HG03439 (cell line): ENCODE data around the gene MIEF2.
"Not testable (repeated sequence)": the region's sequence is repeated elsewhere in the genome, so short reads cannot be mapped to it uniquely, and the experiment has no call there.

Experiments
- ATAC-seq: cut with Tn5 transposase; IDR thresholded peaks from one replicate; pipeline ENCODE4 v1.9.1; 2021; ENCODE audit warnings: mild to moderate bottlenecking, moderate library complexity; ENCODE audit not compliant: unreplicated experiment

Gene MIEF2, protein sequence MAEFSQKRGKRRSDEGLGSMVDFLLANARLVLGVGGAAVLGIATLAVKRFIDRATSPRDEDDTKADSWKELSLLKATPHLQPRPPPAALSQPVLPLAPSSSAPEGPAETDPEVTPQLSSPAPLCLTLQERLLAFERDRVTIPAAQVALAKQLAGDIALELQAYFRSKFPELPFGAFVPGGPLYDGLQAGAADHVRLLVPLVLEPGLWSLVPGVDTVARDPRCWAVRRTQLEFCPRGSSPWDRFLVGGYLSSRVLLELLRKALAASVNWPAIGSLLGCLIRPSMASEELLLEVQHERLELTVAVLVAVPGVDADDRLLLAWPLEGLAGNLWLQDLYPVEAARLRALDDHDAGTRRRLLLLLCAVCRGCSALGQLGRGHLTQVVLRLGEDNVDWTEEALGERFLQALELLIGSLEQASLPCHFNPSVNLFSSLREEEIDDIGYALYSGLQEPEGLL

DNA sequence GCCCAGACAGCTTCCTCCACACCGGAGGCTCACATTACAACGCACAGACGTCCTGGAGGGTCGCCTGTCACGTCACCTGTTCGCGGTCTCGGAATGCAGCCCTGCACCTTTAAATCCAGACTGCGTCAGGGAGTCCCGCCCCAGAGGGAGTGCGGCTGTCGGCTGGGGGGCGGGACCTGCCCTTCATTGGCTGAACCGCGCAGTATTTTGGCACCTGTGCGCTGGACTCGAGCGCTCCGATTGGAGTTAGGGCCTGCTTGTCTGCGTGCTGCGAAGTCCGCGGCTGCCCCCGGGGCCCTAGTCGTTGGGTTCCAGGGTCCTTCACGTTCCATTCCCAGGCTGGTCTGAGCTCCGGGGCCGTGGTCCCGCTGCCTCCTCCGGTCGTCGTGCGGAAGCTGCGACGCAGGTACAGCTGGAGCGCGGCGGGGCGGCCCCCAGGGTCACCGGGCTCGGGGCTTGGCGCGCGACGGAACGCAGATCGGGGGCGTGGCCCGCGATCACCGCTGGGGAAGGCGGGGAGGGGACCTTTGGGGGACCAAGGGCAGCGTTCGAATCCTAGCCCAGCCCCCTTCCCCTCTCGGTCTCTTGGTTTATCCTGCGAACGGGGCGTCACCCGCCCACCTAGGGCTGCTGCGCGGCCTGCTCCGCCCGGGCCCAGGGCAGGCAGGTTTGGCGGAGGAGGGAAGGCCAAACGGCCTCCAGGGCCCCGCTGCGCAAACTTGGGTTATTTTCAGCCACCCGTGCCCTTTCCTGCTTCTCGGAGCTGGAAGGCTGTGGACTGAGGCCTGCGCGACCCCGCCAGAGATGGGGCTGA lies at the start of gene MIEF2:
Gene MIEF2 (plus strand): TSS at position 331 of the 814 bp plus-strand sequence. CDS start 2,059 bp downstream, outside the sequence.
- peak; percentile 67 for ATAC-seq

DNA sequence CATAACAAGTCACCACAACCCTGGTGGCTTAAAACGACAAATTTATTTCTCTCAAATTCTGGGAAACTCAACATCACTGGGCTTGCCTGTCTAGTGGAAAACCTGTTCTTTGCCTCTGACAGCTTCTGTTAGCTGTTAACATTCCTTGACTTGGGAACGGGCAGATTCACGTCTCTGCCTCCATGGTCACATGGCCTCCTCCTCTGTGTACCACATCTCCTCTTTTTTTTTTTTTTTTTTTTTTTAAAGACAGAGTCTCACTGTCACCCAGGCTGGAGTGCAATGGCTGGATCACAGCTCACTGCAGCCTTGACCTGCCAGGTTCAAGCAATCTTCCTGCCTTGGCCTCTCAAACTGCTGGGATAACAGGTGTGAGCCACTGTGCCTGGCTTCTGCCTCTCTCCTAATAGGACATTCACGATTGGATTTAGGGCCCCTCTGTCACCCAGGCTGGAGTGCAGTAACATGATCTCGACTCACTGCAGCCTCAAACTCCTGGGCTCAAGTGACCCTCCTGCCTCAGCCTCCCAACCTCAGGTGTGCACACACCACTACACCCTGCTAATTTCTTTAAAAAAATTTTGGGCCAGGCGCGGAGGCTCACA lies 46.7 kb upstream of the MIEF2 start:
- ATAC-seq = no peak

DNA sequence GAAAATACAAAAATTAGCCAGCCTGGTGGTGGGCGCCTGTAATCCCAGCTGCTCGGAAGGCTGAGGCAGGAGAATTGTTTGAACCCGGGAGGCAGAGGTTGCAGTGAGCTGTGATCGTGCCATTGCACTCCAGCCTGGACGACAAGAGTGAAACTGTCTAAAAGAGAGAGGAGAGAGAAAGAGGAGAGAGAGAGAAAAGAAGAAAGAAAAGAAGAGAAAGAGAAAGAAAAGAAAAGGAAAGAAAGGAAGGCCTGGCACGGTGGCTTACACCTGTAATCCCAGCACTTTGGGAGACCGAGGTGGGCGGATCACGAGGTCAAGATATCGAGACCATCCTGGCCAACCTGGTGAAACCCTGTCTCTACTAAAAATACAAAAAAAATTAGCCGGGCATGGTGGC lies 43.6 kb upstream of the MIEF2 start:
- not testable (repeated sequence) for ATAC-seq

DNA sequence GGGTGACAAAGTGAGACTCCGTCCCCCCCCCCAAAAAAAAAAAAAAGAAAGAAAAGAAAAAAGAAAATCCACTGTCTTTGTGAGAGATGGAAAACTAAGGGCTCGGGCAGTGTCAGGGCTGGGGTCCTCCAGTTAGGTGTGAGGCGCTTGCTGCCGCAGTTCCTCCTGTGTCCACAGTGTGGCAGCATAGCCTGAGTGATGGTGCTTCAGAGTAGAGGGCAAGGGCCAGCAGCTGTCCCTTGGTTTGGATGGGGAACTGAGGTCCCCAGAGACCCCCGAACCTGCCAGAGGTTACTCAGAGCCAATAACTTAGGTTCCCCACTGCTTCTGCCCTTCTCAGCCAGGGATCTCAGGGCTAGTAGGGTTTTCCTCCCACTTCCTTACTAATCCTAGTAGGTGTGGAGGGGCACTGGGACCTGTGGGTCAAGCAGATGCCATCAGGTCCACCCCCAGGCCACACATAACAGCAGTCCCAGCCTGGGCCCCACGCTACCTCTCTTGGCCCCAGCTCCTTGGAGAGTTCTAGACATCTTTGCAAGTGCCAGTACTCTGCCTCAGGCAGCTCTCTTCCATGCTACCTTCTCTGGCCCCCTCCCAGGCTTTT lies 42.9 kb upstream of the MIEF2 start:
- no peak for ATAC-seq

DNA sequence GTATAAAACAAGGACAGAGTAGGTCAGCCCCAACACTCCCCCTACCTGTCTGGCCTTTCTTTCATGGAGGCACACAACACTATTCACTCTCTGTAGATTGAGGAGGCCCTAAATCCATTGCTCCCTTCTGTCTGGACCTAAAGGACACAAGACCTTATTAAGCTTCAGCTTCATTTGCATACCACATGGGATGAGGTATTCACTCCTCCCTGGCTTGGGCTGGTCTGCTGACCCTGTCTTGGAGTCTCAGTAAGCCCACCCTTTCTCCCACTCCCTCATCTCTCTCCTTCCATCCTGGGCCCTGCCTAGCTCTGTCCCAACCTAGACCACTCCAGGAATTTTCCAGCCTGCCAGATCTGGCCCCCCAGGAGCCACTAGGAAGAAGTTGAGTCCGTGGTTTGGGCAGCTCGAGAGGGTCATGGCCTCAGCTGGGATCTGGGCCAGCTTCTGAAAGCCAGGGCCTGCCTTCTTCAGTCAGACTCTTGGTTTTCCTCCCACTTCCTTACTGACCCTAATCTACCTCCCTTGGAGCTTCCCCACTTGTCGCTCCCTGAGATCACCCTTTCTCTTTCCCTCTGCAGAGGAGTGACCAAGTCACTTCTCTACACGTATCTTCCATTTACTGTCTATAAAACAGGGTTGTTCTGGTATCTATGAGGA lies 41.6 kb upstream of the MIEF2 start:
- no peak for ATAC-seq

DNA sequence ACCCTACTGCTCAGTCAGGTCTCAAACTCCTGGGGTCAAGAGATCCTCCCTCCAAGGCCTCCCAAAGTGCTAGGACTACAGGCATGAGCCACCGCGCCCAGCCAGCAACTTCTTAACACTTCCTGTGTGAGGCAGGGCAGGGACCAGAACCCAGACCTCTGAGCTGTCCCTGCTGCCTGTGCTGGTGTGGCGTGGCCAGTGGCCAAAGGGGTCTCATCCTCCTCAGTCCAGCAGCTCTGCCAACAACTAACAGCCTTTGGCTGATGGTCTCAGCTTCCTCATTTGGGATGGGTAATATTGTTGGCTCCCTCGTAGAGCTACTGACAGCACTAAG lies 36.4 kb upstream of the MIEF2 start:
- no peak for ATAC-seq

DNA sequence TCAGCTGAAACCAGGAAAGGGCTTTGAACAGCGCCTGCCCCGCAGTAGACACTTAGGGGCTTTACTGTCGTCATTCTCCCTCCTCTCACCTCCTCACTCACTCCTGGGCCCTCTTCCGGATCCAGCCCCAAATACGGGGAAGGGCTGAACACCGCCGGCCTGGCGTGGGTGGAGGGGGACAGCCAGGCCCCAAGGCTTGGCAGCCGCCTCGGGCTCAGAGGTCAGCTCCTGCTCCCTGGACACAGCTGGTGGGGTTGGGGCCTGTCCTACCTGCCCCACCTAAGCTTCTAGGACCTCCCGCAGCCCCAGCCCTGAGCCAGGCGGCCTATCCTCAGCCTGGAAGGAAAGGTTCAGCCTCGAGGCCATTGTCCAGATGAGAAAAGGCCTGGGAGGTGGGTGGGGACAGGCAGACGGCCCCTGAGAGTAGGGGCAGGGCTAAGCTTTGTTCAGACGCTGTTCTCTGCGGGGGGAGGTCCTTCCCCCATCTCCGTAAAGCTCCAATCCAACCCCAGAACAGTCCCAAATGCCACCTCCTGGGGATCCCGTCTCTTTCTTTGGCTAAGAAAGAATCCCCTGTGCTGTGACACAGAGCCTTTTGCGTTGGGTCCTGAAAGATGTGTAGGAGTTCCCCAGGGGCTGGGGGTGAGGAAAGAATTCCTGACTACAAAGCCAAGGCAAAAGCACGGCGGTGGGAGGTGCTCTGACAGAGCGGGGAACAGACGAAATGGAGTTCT lies 35.9 kb upstream of the MIEF2 start:
- ATAC-seq = no peak

DNA sequence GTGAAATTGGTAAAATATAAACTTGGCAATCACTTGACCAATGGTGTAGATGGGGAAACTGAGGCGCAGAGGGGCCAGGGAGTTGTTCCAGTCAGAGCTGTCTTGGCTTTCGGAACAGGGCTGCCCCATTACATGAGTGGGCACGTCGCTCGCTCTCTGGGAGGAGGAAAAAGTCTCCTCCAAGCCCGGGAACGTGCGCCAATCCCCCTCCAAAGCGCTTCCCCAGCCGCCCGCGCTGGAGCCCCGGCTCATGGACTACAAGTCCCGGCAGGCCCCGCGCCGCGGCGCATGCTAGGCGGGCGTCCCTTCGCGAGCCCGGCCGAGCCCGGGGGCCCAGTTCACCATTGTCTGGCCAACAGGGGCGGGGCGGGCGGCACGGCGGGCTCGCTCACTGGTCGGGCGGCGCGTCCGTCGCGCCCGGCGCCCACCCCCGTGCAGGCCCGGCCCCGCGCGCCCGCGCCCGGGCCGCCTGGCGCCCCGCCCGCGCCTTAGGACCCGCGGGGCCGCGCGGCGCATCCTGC lies 35.3 kb upstream of the MIEF2 start, which contains the start of gene LLGL1:
Gene LLGL1 (plus strand): TSS at position 515 of the 521 bp plus-strand sequence. CDS start 48 bp downstream, outside the sequence.
- peak; percentile 81 for ATAC-seq

DNA sequence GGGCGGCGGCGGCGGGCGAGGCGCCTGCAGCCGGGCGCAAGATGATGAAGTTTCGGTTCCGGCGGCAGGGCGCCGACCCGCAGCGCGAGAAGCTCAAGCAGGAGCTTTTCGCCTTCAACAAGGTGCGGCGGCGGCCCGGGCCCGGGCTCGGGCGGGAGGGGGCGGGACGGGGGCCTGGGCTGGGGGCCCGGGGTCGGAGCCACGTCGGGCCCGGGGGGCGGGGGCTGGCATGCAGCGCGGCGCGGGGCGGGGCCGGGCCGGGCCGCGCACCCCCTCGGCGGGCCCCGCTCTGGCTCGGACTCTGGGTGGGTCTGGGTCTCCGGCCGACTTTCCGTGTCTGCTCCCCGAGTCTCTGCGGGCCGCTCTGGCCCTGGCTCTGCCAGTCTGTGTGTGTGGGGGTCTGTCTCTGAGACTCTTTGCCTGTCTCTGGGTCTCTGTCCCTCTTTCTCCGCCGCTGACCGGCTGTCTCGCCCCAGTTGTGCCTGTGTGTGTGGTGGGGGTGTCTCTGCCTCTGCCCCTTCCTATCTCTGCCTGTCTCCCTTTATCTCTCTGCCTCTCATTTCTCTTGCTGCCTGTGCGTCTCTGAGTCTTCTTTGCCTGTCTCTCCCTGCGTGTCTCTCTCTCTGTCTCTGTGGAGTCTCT lies 34.7 kb upstream of the MIEF2 start:
- peak; percentile 13 for ATAC-seq

DNA sequence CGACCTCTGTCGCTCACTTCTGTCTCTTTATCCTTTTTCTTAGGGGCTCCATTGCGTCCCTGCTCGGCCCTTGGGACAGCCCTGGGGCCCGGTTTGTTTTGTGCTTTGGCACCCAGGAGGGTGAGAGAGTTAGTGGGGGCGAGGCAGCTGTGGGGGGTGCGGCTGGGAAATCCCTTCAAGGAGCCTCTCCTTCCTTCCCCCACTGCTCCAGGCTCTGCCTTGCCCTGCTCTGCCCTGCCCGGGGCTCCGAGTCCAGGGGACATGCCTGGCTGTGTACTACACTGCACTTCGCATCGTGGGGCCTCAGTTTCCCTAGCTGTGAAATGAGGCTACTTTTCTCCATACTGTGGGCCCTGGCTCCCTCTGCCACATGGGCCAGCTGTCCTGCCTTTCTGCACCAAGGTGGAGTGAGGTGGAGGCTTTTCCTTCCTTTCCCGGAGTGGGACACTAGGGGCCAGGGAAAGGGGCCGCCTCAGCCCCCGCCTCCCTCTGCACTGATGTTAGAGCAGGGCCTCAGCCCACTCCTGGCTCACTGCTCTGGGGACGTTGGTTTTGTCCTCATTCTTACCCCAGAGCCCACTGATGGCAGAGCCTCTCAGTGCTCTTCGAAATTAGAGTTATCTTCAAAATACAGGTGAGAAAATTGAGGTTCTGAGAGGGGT lies 34.0 kb upstream of the MIEF2 start:
- ATAC-seq = no peak

DNA sequence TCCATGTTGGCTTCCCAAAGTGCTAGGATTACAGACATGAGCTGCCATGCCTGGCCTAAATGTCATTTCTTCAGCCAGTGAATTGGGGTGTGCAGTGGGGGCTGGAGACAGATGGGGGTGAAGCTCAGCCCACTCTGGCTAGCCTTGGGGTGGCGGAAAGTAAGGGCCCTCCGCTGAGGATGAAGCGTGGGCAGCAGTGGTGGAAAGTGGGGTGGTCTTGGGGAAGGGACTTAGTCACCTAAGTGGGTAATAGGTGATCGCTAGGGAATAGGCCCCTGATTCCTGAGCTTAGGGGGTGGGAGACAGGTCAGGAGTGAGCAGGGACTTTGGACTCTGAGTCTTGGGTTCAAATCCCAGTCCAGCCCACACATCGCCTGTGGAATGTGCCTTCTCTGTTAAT lies 32.8 kb upstream of the MIEF2 start:
- no peak for ATAC-seq

DNA sequence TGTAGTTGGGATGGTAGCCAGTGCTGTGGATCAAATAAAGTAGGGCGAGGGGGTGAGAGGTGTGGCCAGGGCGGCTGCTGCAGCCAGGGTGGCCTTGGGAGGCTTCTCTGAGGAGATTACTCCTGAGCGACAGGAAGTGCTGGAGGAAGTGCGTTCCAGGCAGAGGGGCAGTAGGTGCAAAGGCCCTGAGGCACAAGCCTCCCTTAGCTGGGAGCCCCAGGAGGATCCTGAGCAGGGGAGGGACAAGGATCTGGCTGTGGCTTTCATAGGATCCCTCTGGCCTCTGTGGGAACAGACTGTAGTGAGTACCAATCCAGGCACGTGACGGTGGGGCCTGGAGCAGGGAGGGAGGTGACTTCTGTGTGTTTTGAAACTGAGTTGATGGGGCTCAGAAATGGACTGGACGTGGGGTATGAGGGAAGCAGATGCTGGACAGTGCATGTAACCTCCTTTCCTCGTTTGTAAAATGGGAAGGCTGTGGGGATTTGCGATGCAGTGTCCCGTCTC lies 32.2 kb upstream of the MIEF2 start:
- ATAC-seq = no peak

DNA sequence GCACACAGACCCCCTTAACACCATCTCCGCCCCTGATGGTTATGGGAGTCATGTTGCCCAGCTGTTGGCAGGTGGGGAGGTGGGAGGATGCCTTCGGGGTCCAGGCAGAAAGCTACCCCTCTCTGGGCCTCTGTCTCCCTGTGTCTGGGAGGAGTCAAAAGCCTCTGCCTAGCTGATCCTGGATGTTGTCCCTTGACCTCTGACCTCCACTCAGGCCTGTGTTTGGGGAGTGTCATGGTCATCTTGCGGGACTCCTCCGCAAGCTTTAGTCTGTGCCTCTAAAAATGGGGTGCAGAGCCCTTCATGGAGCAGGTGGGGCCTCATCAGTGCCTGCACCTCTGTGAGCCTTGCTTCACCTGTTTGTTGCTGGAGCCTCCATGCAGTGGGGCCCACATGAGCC lies 31.2 kb upstream of the MIEF2 start:
- ATAC-seq = no peak

DNA sequence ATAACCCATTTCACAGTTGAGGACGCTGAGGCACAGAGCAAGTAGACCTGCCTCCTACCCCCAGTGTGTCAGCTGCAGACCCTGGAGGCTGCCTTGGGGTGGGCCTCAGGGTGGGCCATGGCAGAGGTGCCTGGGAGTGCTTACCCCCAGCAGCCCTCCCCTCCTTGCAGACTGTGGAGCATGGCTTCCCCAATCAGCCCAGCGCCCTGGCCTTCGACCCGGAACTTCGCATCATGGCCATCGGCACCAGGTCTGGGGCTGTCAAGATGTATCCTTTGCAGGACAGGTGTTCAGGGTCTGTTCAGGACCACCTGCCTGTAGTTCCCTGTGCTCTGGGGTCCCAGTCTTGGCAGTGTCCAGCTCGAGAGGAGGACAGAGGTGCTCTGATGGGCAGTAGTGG lies 30.7 kb upstream of the MIEF2 start:
- no peak for ATAC-seq

DNA sequence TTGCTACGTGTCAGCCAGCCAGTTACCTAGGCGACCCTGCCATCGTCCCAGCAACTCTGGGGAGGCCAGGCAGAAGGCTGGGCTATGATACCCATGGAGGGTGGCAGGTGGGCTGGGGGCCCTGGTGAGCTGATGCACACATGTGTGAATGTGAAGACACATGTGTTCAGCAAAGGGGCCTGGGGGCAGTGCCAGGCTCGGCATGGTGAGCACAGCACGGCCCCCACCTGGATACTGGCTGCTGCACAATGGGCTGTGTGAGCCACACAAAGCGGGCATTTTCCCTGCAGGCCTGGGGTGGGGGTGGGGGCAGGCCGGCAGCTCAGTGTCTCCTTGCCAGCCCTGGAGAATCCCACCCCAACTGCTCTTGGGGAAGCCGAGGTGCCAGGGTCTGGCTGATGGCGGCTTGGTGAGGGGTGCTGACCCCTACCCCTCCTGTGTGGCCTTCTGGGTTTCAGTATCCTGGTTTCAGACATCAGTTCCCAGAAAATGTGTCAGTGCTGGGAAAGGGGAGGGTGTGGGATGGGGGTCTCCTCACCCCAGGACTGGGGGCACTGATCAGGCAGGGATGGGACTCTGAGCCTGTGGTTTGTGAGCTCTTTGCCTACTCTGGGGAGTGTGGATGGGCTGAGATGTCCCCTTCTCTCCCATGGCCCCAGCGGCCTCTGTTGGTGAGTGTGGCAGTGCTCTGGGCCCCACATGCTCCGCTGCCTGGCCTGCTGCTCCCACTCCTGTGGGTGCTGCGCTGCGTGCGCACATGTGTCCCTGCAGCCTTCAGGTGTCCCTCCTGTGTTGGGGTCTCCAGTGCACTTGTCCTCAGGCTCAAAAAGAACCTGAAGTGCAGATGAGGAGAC lies 29.9 kb upstream of the MIEF2 start:
- ATAC-seq = no peak

DNA sequence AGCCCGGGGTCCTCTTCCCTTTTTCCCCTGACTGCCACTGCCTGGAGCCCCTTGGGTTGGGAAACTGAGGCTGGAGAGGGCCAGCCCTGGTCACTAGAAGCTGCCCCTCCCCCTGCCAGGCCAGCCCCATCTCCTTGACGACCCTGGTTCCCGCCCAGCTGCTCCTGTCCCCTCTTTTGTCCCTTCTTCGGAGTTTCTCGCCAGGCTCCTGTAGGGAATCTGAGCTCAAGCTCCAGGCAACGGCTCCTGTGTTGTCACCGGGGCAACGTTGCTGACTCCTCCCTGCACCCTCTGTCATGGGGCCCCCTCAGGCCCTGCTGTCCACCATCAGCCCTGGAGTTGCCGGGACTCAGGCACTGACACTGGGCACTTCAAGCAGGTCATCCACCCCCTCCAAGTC lies 29.3 kb upstream of the MIEF2 start:
- ATAC-seq = no peak

DNA sequence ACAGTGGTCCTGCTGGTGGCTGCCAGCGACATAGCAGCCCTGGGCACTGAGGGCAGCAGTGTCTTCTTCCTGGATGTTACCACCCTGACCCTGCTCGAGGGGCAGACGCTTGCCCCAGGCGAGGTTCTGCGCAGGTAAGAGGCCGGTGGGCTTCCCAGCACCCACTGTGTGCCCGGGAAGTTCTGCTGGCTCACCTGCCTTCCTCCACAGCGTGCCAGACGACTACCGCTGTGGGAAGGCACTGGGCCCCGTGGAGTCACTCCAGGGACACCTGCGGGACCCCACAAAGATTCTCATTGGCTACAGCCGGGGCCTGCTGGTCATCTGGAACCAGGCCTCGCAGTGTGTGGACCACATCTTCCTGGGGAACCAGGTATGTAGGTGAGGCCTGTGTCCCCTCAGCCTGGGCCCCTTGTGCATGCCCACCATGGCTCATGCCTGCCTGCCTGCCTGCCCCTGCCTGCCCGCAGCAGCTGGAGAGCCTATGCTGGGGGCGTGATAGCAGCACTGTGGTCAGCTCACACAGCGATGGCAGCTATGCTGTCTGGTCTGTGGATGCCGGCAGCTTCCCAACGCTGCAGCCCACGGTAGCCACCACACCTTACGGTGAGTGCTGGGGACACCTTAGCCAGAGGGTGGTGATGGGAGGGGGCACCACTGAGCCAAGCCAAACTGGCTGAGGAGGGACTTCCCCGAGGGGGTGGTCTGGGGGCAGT lies 26.5 kb upstream of the MIEF2 start:
- no peak for ATAC-seq
